HEK293 (cell line): ENCODE results near the gene SURF4.

Source experiments
- CTCF ChIP-seq: fragments of 450-650 bp; formaldehyde crosslinking; IDR thresholded peaks from 2 replicates; pipeline ENCODE4 v1.5.1; 2016; ENCODE audit warnings: missing biosample characterization, missing genetic modification characterization
- YY1 ChIP-seq: fragments of 450-650 bp; formaldehyde crosslinking; IDR thresholded peaks from 2 replicates; pipeline ENCODE4 v1.5.1; 2018; ENCODE audit warnings: missing biosample characterization, missing genetic modification characterization
- ZBTB6 ChIP-seq: fragments of 450-650 bp; formaldehyde crosslinking; IDR thresholded peaks from 2 replicates; pipeline ENCODE4 v1.5.1; 2017; ENCODE audit warnings: missing biosample characterization, missing genetic modification characterization

GRCh38 chr9:133362359-133363044 lies 13.4 kb downstream of the SURF4 start:
- TF ChIP-seq YY1 (tag by site-specific recombination): no peak
- no peak for TF ChIP-seq CTCF (tag by site-specific recombination)
- no peak for TF ChIP-seq ZBTB6 (tag by site-specific recombination)
